ENCODE measurements around the gene DSEL.

GRCh38 chr18:67515942-67516538, 480 bp downstream of the DSEL start:
- TF ChIP-seq CTCF (IDR thresholded peaks at IDR 0.05) (peak; percentile 51 to 76 (median 62)), POLR2AphosphoS5 (IDR thresholded peaks at IDR 0.05) (peak in 2 of 4 donors; percentile 1 to 36), POLR2A (IDR thresholded peaks at IDR 0.05) (no peak)

All from sigmoid colon (tissue), 4 donors.